Measurements from ENCODE around the gene PRR22.

The PRR22 gene
- 1.3 to 5.5 reads per million in 2 experiments for total RNA-seq

DNA sequence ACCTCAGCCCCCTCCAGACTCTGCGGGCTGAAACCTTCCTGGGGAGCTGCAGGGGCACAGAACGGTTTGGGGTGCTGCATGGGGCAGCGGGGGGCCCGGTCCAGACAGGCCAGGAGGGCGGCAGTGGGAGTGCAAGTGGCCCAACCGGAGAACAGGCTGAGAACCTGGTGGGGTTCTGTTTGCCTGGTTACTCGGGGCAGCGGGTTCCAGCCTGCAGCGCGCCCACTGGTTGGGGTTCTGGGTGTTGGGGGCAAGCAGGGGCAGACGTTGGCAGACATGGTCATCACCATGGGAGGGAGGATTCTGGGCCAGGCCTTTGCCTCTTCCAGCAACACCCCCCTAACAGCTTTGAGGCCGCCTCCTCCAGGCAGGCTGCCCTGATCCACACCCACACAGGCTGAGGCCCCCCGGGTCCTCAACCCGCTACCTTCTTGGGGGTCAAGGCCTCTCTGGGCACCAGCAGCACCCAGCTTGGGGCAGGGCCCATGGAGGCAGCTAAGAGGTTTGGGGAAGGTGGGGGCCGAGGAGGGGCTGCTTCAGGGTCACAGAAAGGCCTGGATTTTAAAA lies at the start of gene PRR22:
PRR22 (minus strand) TSS at position 166 of the 567 bp plus-strand sequence; CDS start at position 80, 86 bp downstream.
- DNase-seq (ENCODE audit: low read depth), result no peak

GRCh38 chr19:5832527-5833216 lies 48.1 kb upstream of the PRR22 start:
- DNase-seq (ENCODE audit: low read depth), result no peak

- no peak for DNase-seq (ENCODE audit: low read depth)
Measured at GRCh38 chr19:5832061-5832460, 47.5 kb upstream of the PRR22 start.

DNA sequence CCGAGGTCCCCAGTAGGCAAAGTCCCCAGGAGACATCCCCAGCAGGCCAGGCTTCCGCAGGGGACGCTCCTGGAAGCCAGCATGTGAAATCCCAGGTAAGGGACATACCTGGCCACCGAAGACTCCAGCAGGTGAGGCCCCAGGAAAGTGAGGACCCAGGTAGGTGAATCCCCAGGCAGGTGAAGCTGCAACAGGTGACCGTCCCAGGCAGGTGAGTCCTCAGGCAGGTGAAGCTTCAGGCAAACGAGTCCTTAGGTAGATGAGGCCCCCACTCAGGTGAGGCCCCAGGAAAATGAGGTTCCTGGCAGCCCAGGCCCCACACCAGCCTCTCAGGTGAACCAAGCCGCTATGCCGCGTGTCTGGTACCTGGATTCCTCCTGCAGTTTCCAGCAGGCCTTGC lies 46.6 kb upstream of the PRR22 start:
- no peak for DNase-seq (ENCODE audit: low read depth)

DNA sequence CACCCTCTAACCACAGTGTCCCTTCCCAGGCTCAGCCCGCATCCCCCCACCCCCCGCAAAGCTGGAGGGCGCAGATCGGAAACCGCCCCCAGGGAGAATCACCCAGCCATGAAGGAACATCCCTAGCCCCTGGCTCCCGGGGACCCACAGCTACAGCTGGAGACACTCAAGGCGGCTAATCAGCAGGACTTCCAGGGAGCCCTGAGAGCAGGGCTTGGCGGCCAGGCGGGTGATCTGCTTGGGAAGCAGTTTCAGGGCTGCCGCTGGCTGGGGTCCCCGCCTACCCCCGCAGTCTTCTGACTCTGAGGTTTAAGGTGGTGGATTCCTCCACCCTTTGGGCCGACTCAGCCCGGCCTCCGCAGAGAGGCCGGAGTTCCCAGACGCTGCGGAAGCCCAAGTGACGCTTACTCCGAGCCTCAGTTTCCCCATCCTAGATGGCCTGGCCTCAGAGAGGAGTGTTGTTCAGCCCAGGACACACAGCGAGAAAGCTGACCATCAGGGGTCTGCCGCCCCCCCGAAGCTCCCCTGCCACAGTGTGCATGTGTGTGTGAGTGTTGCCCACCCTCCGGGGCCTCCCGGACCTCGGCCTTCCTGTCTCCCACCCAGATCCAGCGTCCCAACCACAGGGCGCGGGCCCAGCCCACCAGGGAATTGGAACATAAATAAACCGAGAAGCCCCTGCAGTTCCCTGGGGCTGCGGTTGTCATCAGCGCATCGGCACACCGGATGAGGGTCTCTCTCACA lies 45.2 kb upstream of the PRR22 start:
- DNase-seq (ENCODE audit: low read depth), result no peak

GRCh38 chr19:5828661-5829566 lies 44.4 kb upstream of the PRR22 start:
- DNase-seq (ENCODE audit: low read depth), result no peak

- peak; percentile 87 for DNase-seq (ENCODE audit: low read depth)
Measured at GRCh38 chr19:5827891-5828660, 43.5 kb upstream of the PRR22 start.

- DNase-seq (ENCODE audit: low read depth), result no peak
Measured at GRCh38 chr19:5827342-5827890, 42.9 kb upstream of the PRR22 start.

DNA sequence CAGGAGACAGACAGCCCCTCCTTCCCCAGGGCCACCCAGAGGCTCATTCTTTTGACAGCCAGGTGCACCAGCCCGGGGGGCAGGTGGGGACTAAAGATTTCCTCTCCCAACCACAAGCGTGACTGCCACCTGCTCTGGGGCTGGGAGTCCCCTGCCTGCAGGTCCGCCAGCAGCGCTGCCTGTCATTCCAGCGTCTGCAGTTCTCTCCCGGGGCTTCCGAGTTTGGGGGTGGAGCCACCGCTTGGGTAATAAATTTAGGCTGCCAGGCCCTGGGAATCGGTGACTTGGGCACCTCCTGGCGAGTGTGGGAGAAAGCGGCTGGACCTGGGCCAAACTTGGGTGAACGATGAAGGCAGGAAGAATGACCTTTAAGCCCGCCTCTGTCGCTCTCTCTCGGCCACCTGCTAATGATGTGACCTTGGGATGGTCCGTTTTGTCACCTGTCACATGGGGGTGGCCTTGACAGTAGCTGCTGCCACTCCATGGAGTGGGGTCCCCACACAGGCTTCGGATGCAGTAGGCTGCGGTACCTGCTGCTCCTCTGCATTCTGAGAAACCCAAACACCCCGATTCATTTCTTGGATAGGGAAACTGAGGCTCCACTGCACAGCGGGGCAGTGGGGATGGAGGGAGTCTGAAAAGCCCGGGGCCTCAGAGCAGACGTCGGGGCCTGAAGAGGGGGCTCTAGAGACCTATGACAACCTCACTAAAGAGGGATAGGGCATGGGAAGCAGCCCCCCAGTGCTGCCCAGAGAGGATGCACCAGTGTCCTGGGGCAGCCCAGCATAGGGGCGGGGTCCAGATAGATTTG lies 42.2 kb upstream of the PRR22 start:
- no peak for DNase-seq (ENCODE audit: low read depth)

GRCh38 chr19:5825178-5825577 lies 40.6 kb upstream of the PRR22 start:
- DNase-seq (ENCODE audit: low read depth), result no peak

- DNase-seq (ENCODE audit: low read depth), result no peak
Measured at GRCh38 chr19:5824751-5825150, 40.2 kb upstream of the PRR22 start.

GRCh38 chr19:5823579-5824281 lies 39.2 kb upstream of the PRR22 start:
- no peak for DNase-seq (ENCODE audit: low read depth)

DNA sequence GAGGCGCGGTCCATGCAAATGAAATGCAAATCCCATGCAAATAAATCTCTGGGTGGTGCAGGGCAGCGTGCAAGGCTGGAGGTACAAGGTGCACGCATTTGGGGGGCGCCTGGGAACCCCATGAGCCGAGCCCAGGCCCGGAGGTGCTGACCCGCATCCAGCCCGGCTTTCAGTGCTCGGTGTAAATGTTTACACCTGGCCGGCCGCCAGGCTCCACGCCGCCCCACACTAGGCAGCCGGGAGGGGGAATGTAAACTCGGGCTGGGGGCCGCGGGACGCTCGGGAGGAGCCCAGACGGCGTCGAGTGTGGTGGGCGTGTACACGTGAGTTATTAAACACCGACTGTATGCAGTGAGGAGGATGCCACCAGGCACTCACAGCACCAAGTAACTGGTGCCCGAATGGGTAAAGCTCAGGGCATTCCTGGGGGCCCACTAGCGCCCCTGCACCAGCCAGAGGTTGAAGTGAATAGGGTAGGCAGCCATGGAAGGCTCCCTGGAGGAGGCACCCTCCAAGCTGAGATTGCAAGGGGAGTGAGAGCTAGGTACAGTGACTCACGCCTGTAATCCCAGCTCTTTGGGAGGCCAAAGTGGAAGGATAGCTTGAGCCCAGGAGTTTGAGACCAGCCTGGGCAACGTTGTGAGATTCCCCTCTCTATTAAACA lies 37.8 kb upstream of the PRR22 start:
- DNase-seq (ENCODE audit: low read depth), result no peak

DNA sequence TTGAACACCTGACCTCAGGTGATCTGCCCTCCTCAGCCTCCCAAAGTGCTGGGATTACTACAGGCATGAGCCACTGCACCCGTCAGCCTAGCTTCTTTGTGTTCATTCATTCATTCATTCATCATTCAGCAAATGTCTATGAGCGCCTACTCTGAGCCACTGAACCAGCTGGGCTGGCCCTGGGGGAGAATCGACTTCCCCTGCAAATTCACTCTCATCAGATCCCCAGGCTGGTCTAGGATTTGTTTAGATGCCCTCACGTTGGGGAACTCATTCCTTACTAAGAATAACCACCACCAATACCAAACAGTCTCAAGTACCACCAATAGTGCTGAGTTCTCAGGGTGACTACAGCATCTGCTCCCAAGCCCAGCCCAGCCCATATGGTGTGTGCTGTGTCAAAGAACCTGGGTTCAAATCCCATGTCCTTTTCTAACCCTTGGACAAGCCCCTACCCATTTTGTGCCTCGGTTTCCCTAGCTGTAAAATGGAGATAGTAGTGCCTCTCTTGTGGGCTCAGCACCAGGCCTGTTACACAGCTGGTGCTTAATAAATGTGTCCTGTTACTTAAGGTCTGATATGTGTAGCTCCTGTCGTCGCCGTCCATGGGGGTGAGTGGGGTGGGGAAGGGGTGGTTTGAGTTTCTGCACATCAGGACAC lies 37.1 kb upstream of the PRR22 start:
- no peak for DNase-seq (ENCODE audit: low read depth)

DNA sequence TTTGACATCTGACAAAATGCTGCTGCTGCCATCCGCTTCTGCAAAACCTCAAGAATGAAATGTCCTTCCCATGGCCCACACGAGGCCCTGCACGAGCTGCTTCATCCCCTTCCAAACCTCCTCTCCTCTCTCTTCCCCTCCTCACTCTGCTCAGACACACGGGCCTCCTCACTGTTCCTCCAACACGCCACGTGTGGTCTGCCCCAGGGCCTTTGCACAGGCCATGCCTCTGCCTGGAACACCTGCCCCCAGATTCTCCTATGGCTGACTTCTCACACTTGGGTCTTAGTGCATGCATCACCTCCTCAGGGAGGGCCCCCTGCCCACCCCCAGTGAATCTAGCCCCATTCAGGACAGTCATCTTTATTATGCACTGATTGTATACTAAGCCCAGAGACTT lies 36.2 kb upstream of the PRR22 start:
- DNase-seq (ENCODE audit: low read depth), result no peak

GRCh38 chr19:5818594-5818993 lies 34.0 kb upstream of the PRR22 start:
- DNase-seq (ENCODE audit: low read depth), result no peak

- DNase-seq (ENCODE audit: low read depth), result no peak
Measured at GRCh38 chr19:5817218-5817617, 32.7 kb upstream of the PRR22 start.

DNA sequence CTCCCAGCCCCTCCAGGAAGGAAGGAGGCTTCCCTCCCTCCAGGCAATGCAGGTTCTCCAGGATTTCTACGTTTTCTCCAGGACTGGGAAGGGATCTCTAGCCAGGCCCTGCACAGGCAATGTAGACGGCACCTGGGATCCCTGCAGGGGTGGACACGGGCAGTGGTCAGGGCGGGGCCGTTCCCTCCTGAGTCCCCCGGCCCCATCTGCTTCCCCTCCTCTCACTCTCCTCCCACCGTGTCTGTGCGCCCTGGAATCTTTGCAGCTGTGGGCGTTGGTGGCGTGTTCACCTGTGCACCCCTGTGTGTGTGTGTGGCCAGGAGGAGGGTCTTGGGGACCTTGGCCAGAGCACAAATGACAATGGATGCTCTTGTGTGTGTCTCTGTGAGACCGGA lies 30.3 kb upstream of the PRR22 start:
- DNase-seq (ENCODE audit: low read depth), result no peak

Measured in T follicular helper cell (primary cell).